ENCODE measurements around the gene UNC5A. TPM values are rescaled to one million over a fixed set of nuclear protein-coding genes. Genes with fewer than 3 reads are reported as not detected.
A peak's percentile ranks its signal among the peaks of the same experiment; 100 is the strongest.

Gene UNC5A
- total RNA-seq, 1 donor from 2014 or later, result not detected

GRCh38 chr5:176892663-176893062 lies 82.3 kb downstream of the UNC5A start:
- no peak for DNase-seq (ENCODE audit: low spot score)

- no peak for DNase-seq (ENCODE audit: low spot score)
Measured at GRCh38 chr5:176894298-176894697, 83.9 kb downstream of the UNC5A start.

- no peak for DNase-seq (ENCODE audit: low spot score)
Measured at GRCh38 chr5:176895831-176896230, 85.5 kb downstream of the UNC5A start.

GRCh38 chr5:176897263-176897662 lies 86.9 kb downstream of the UNC5A start:
- no peak for DNase-seq (ENCODE audit: low spot score)

- DNase-seq (ENCODE audit: low spot score), result no peak
Measured at GRCh38 chr5:176899296-176899891, 89.0 kb downstream of the UNC5A start, which contains the start of gene HK3. HK3 (minus strand) TSS chr5:176899346; CDS start chr5:176896159, 3,187 bp downstream.

- no peak for DNase-seq (ENCODE audit: low spot score)
Measured at GRCh38 chr5:176899946-176900779, 89.8 kb downstream of the UNC5A start.

GRCh38 chr5:176900780-176901204 lies 90.4 kb downstream of the UNC5A start:
- DNase-seq (ENCODE audit: low spot score), result no peak

- peak; percentile 15 for DNase-seq (ENCODE audit: low spot score)
Measured at GRCh38 chr5:176901260-176902101, 91.1 kb downstream of the UNC5A start.

GRCh38 chr5:176902102-176902814 lies 91.9 kb downstream of the UNC5A start:
- DNase-seq (ENCODE audit: low spot score), result no peak

- no peak for DNase-seq (ENCODE audit: low spot score)
Measured at GRCh38 chr5:176902911-176903664, 92.7 kb downstream of the UNC5A start.

- no peak for DNase-seq (ENCODE audit: low spot score)
Measured at GRCh38 chr5:176904276-176904675, 93.9 kb downstream of the UNC5A start.

GRCh38 chr5:176906126-176906525 lies 95.8 kb downstream of the UNC5A start:
- DNase-seq (ENCODE audit: low spot score), result no peak

GRCh38 chr5:176906796-176907195 lies 96.4 kb downstream of the UNC5A start:
- no peak for DNase-seq (ENCODE audit: low spot score)

- DNase-seq (ENCODE audit: low spot score), result no peak
Measured at GRCh38 chr5:176908675-176909368, 98.5 kb downstream of the UNC5A start.

GRCh38 chr5:176912115-176912514 lies 101.8 kb downstream of the UNC5A start:
- DNase-seq (ENCODE audit: low spot score), result no peak

- no peak for DNase-seq (ENCODE audit: low spot score)
Measured at GRCh38 chr5:176915906-176916305, 105.5 kb downstream of the UNC5A start.

- no peak for DNase-seq (ENCODE audit: low spot score)
Measured at GRCh38 chr5:176916337-176916736, 106.0 kb downstream of the UNC5A start.

GRCh38 chr5:176918613-176919012 lies 108.3 kb downstream of the UNC5A start:
- DNase-seq (ENCODE audit: low spot score), result no peak

- no peak for DNase-seq (ENCODE audit: low spot score)
Measured at GRCh38 chr5:176921714-176922113, 111.4 kb downstream of the UNC5A start.

- DNase-seq (ENCODE audit: low spot score), result no peak
Measured at GRCh38 chr5:176922817-176923216, 112.5 kb downstream of the UNC5A start.
